HG03175 (cell line): ENCODE results near the gene ABHD16A.

Source experiments
- ATAC-seq: cut with Tn5 transposase; IDR thresholded peaks from one replicate; pipeline ENCODE4 v1.9.1; 2021; ENCODE audit warnings: mild to moderate bottlenecking, moderate library complexity; ENCODE audit not compliant: unreplicated experiment

ABHD16A gene

GRCh38 chr6:31663126-31663960 lies 39.8 kb downstream of the ABHD16A start:
- no peak for ATAC-seq

GRCh38 chr6:31662124-31662723 lies 40.9 kb downstream of the ABHD16A start:
- no peak for ATAC-seq

- no peak for ATAC-seq
These were observed 41.6 kb downstream of the ABHD16A start for GRCh38 chr6:31661262-31662123.

DNA sequence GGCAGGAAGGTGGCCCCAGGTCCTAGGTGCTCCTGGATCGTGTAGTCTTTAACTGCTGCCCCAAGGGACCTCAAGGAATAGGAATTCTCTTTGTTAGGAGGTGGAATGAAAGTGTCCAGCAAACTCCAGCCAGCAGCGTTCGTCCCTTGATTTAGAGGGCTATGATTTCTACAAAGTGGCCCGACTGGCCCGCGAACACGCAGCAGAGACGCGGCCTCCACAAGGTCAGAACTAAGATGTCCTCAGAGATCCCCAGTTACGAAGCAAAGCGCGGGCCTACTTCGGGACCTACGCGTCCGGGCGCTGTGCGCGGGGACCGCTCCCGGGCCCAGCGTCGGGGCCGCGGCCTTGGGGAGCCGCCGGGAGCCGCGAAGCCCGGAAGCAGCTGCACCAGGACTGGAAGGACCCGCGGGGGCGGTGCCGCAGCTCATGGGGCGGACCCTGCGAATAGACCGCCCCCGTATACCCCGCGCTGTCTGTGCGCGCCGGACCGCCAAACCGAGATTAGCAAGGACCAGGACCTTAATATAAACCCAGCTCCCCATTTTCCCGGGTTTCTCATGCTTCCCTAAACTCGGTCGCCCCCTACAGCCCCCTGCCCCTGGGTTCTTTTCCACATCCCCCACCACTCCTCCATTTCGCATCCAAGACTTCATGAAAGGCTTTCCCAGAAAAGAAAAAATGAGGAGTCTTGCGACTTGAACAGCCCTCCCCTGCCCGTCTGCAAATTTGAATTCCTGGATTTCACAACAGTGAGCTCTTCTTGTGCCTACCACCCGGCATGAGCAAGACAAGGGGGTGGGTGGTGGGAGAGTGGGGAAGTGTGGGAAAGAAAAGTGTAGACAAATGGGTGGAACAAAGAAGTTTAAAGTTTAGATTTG lies 42.5 kb downstream of the ABHD16A start, which contains the start of gene C6orf47:
Gene C6orf47 (minus strand): TSS at position 398 of the 881 bp plus-strand sequence. CDS start 831 bp downstream, outside the sequence.
- peak; percentile 37 for ATAC-seq

DNA sequence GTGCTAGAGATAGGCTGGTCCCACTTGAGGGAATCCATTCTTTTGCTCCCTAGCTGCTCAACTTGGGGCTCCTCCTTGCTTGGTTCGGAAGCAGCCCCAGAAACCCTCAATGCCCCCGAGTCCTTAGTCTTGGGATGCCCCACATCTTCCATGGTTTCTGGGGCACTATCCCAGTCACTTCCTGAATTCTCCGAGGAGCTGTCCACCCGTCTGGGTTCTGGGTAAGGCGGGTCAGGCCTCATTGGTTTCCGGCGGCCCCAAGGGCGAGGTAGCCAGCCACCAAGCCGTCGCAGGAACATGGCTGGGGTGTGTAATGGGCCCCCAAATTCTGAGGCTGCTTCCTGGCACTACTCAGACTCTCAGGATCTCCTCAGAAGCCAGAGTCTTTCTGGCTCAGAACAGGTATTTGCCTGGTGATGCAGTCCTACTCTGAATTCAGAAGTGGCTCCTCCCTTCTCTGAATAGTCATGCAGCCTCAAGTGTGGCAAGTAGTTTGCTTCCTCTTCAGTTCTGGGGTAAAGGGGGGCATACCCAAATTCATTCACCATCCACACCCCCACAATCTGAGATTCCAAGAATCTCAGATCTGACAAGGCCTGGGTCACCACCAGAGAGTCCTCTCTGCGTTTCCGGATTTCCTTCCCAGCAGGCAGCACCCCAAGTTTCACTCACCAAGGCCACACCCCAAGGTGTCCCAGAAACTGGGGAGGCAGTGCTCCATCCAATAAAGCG lies 43.3 kb downstream of the ABHD16A start:
- ATAC-seq, result no peak

GRCh38 chr6:31658983-31659648 lies 44.0 kb downstream of the ABHD16A start:
- no peak for ATAC-seq

GRCh38 chr6:31658158-31658688 lies 44.9 kb downstream of the ABHD16A start:
- no peak for ATAC-seq

DNA sequence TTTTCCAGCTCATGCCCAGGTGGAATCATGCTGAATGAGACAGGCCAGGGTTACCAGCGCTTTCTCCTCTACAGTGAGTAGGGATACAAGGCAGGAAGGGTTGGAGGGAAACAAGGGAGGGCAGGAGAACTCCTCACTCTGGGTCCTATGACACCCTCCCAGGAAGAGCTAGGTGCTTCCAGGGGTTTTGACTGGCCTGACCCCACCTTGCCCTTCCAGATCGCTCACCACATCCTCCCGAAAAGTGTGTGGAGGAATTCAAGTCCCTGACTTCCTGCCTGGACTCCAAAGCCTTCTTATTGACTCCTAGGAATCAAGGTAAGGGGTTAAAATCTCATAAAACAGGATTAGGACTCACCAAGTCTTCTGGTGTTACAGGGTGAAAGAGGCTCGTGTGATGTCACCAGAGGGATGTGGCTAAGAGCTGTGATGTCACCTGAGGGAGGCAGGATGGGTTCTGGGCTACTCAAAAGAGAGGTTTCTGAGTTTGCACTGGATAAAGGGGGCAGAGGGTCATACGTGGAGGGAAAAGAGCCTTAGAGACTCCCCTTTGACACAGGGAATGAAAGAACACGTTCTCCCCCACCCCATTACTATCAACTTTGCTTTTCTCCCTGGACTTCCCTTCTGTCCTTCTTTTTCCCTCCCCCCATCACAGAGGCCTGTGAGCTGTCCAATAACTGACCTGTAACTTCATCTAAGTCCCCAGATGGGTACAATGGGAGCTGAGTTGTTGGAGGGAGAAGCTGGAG lies 45.5 kb downstream of the ABHD16A start:
- ATAC-seq, result no peak

DNA sequence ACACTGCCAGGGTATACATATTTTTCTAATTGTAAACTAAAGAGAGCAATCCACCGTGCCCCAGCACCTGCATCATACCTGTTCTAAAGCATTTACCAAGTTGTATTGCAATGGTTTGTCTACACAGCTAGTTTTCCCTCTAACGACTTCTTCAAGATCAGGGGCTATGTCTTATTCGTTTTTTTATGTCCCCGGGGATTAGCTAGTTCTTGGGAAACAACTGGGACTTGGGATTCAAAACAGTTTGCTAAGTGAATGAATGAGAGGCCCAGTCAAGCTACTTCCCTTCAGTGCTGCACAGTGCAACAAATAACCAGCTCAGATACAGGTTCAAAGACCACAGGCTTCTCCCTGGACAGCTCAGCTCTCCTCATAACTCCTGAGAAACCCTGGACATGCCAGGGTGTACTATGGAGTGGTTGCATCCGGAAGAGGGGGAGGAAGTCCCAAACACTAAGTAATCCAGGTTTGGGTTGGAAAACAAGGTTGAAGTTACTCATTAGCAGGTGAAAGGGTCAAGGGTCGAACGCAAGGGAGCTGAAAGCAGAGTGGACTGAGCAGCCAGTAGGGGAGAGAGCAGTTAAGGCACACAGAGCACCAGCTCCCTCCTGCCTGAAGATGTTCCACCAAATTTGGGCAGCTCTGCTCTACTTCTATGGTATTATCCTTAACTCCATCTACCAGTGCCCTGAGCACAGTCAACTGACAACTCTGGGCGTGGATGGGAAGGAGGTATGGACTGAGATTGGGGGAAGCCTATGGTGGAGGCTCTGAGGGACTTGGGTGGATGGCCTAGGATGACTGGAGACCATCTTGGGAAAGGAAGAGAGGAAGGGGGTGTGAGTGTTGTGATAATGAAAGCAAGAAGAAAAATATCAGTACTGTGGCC lies 47.5 kb downstream of the ABHD16A start, which contains the start of gene APOM:
Gene APOM (plus strand): TSS at position 546 of the 889 bp plus-strand sequence. CDS start 73 bp downstream, at position 619.
- no peak for ATAC-seq

- ATAC-seq, result no peak
These were observed 48.4 kb downstream of the ABHD16A start for GRCh38 chr6:31654574-31655348.

GRCh38 chr6:31652925-31653724 lies 50.0 kb downstream of the ABHD16A start:
- peak; percentile 66 for ATAC-seq

- peak; percentile 19 for ATAC-seq
These were observed 51.4 kb downstream of the ABHD16A start for GRCh38 chr6:31651602-31652191.

DNA sequence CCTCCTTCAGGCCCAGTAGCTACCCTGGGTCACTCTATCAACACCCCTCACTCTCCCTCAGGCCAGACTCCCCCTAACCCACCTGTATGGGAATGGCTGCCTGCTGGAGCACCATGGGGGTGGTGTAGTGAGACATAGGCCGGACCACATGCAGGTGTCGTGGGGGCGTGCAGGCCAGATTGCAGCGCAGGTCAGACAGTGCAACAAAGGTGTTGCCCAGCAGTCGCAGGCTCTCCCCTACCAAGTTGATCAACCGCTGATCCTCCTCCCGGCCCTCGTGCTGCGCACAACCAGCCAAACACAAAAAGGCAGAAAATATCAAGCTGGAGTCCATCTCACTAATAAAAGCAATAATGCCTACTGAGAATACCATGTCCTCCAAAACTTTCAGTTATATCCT lies 57.8 kb downstream of the ABHD16A start:
- no peak for ATAC-seq

DNA sequence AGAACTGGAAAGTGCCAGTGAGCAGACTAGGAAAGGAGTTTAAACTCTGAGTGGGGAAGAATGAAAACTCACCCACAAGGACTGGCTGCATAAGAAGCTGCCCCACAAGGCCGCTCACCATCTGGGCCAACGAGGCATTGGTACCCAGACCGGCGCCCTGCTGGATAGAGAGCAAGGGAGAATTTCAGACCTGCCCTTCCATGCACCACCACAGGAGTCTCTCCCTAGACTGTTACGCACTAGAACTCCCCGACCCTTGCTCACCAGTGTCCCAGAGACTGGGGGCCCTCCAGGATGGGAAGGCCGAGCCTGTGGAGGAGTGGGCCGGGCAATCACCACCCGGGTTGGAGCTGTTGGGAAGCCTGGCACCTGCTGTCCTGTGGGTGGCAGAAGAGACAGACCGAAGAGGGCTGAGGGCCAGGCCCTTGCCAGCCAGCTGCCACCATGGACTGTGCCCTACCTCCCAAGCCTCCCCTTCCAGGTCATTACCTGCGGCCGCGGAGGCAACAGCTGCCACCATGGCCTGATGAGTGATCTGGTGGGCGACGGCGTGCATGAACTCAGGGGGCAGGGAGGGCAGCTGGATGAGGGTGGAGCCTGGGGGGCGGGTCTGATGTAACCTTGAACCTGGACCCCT lies 59.2 kb downstream of the ABHD16A start:
- no peak for ATAC-seq
